GM12873 (cell line): ENCODE data around the gene BMP6.

ENCODE experiments used
- CTCF ChIP-seq: IDR thresholded peaks from 2 replicates; pipeline ENCODE4 v1.5.1; 2012; ENCODE audit warnings: low read depth, mild to moderate bottlenecking, moderate library complexity, low read length, control low read depth; ENCODE audit not compliant: insufficient read depth; ENCODE audit errors: missing control alignments

BMP6 gene

GRCh38 chr6:7727946-7728854 lies 2.3 kb downstream of the BMP6 start:
- TF ChIP-seq CTCF = no peak

- TF ChIP-seq CTCF = no peak
Measured at GRCh38 chr6:7728855-7729590, 3.1 kb downstream of the BMP6 start.

- TF ChIP-seq CTCF = no peak
Measured at GRCh38 chr6:7730001-7730783, 4.3 kb downstream of the BMP6 start.

- TF ChIP-seq CTCF = no peak
Measured at GRCh38 chr6:7730784-7731227, 4.9 kb downstream of the BMP6 start.

GRCh38 chr6:7731294-7731693 lies 5.4 kb downstream of the BMP6 start:
- TF ChIP-seq CTCF = no peak

GRCh38 chr6:7732228-7732627 lies 6.3 kb downstream of the BMP6 start:
- TF ChIP-seq CTCF = no peak
